Kidney (tissue), 14 donors: Measurements from ENCODE around the gene CXCL16. TPM values are rescaled to one million over a fixed set of nuclear protein-coding genes. Genes with fewer than 3 reads are reported as not detected.
A peak's percentile ranks its signal among the peaks of the same experiment; 100 is the strongest.

Source experiments
- DNase-seq, 5 donors: peaks; one replicate each; pipeline ENCODE4 v3.0.0-alpha.2; 2013 to 2020
- FAIRE-seq: peaks from 2 replicates; lab custom pipeline; 2012; peaks lifted over from hg19 to GRCh38; lab: Jason Lieb, UNC
- H3K27ac ChIP-seq, 2 donors: one replicate each; pipeline ENCODE4 v1.7.0; 2013; ENCODE audit warnings: low read depth in 2 of 2, low read length in 2 of 2, inconsistent platforms in 1 of 2
- H3K27me3 ChIP-seq: one replicate; pipeline ENCODE4 v1.7.1; 2013; ENCODE audit warnings: low read length, inconsistent platforms; ENCODE audit not compliant: control insufficient read depth, insufficient read depth
- H3K36me3 ChIP-seq, 3 donors: one replicate each; pipeline versions ENCODE4 v1.7.0 to v1.7.1; 2013; ENCODE audit warnings: low read length in 3 of 3, control low read depth in 1 of 3, inconsistent platforms in 1 of 3; ENCODE audit not compliant: insufficient read depth in 3 of 3, control insufficient read depth in 2 of 3
- H3K4me1 ChIP-seq, 3 donors: one replicate each; pipeline versions ENCODE4 v1.7.0 to v1.7.1; 2013; ENCODE audit warnings: low read length in 3 of 3, inconsistent platforms in 1 of 3, low read depth in 1 of 3; ENCODE audit not compliant: control insufficient read depth in 2 of 3, insufficient read depth in 2 of 3
- H3K4me3 ChIP-seq, 3 donors: one replicate each; pipeline versions ENCODE4 v1.7.0 to v1.8.1; 2013; ENCODE audit warnings: low read length in 3 of 3, control low read depth in 1 of 3, inconsistent platforms in 1 of 3
- H3K9ac ChIP-seq, 3 donors: one replicate each; pipeline versions ENCODE4 v1.7.0 to v1.7.1; 2013; ENCODE audit warnings: low read length in 3 of 3, control low read depth in 1 of 3, inconsistent platforms in 1 of 3
- H3K9me3 ChIP-seq, 3 donors: one replicate each; pipeline versions ENCODE4 v1.7.0 to v1.7.1; 2013; ENCODE audit warnings: low read length in 3 of 3, control low read depth in 1 of 3, inconsistent platforms in 1 of 3; ENCODE audit not compliant: control insufficient read depth in 2 of 3, insufficient read depth in 1 of 3
- intact Hi-C: fragments of 100-400 bp; cut with DNase I; formaldehyde crosslinking; loops from one replicate; pipeline ENCODE4 v1.11.1; 2022
- polyA plus RNA-seq: library from polyadenylated mRNA; stranded (reverse); fragments of 350-450 nt; fragmentation: Illumina TruSeq; extraction: RNeasy Lipid Tissue Mini Kit (QIAGEN cat#74804); gene quantifications from one replicate; pipeline ENCODE4 v1.2.3, GENCODE V29; 2014; ENCODE audit warnings: low read depth, low replicate concordance; ENCODE audit not compliant: insufficient read depth
- total RNA-seq: library from RNA; stranded (reverse); fragmentation: NEBNext Ultra II Directional; extraction: Animal tissue kit (Norgen Biotek cat#: 25700); gene quantifications from one replicate; pipeline ENCODE4 v1.2.1, GENCODE V29; 2021
- TF ChIP-seq, protein P1 (sequence below): IDR thresholded peaks from 3 replicates; pipeline ENCODE4 v1.5.1; 2012; ENCODE audit warnings: mild to moderate bottlenecking, moderate library complexity, borderline replicate concordance; ENCODE audit not compliant: insufficient read depth; ENCODE audit errors: extremely low read depth
- donor health status: control.
- donor health status: control.
- donor health status: control.
- donor health status: control.
- donor health status: control.
- donor health status: DM: yes; HTN: yes; CAD: no.
- donor health status: Normal renal cell carcinoma (clear cell type).

CXCL16 gene
- total and polyA plus RNA-seq, 2 donors from 2014 or later, result 22.5 to 83.0 TPM

DNA sequence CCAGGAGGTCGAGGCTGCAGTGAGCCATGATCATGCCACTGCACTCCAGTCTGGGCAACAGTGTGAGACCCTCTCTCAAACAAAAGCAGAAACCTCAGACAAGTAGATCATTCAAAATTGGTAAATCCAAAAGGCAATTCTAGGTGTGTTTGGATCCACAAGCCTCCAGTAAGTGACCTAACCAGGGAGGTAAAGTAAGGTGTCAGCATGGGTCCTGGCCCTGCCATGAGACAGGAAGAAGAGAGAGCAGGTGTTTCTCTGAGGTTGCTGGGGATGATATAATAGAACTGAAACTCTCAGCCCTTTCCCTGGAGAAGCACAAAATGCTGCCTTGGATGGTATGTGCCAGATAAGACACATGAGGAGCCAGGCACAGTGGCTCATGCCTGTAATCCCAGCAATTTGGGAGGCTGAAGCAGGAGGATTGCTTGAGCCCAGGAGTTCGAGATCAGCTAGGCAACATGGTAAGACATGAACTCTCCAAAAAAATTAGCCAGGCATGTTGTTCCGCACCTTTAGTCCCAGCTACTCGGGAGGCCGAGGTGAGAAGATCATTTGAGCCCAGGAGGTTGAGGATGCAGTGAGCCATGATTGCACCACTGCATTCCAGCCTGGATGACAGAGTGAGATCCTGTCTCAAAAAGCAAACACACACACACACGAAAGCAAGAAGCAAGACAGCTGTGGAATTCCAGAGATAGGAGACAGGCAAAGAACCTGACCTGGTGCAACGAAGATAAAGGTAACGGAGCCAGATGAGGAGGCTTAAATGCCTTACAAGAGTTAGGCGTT lies 38.4 kb upstream of the CXCL16 start:
- Histone ChIP-seq H3K9me3 (no peaks in the 10 kb centered on the region), H3K4me1 (no peaks in the 10 kb centered on the region), H3K27me3 (no peaks in the 10 kb centered on the region), H3K27ac (no peak overlapping the region), H3K4me3 (no peak overlapping the region), H3K36me3 (no peaks in the 10 kb centered on the region), H3K9ac (no peak overlapping the region)
- TF ChIP-seq, protein P1, sequence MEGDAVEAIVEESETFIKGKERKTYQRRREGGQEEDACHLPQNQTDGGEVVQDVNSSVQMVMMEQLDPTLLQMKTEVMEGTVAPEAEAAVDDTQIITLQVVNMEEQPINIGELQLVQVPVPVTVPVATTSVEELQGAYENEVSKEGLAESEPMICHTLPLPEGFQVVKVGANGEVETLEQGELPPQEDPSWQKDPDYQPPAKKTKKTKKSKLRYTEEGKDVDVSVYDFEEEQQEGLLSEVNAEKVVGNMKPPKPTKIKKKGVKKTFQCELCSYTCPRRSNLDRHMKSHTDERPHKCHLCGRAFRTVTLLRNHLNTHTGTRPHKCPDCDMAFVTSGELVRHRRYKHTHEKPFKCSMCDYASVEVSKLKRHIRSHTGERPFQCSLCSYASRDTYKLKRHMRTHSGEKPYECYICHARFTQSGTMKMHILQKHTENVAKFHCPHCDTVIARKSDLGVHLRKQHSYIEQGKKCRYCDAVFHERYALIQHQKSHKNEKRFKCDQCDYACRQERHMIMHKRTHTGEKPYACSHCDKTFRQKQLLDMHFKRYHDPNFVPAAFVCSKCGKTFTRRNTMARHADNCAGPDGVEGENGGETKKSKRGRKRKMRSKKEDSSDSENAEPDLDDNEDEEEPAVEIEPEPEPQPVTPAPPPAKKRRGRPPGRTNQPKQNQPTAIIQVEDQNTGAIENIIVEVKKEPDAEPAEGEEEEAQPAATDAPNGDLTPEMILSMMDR, result no peak
- intact Hi-C loops, result no loop called here
- peak in 2 of 5 donors; percentile 8 to 26 for DNase-seq
- FAIRE-seq, result no peak

DNA sequence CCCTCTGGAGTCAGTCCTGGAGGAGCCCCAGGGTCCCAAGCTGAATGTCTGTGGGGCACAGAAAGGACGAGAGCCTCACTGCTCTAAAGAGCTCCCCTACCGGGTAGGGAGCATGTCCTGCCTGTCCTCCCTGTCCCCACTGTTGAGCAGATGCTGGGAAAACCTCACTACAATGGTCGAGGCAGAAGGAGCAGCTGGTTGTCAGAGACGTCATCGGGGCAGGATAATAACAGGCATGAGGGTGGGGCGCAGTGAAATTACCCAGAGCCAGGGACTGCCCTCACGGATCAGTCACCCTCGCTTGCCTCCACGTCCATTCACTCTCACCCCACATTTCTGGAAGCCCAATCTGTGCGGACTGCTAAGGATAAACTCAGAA lies 32.5 kb upstream of the CXCL16 start:
- Histone ChIP-seq H3K36me3 (no peaks in the 10 kb centered on the region), H3K9ac (no peak overlapping the region), H3K27me3 (no peaks in the 10 kb centered on the region), H3K9me3 (no peaks in the 10 kb centered on the region), H3K4me3 (peak overlapping the region in 1 of 3 donors; percentile 36), H3K4me1 (no peaks in the 10 kb centered on the region), H3K27ac (no peak overlapping the region)
- TF ChIP-seq, protein P1, result no peak
- intact Hi-C loops, result no loop called here
- FAIRE-seq (no peak), DNase-seq (no peak)

DNA sequence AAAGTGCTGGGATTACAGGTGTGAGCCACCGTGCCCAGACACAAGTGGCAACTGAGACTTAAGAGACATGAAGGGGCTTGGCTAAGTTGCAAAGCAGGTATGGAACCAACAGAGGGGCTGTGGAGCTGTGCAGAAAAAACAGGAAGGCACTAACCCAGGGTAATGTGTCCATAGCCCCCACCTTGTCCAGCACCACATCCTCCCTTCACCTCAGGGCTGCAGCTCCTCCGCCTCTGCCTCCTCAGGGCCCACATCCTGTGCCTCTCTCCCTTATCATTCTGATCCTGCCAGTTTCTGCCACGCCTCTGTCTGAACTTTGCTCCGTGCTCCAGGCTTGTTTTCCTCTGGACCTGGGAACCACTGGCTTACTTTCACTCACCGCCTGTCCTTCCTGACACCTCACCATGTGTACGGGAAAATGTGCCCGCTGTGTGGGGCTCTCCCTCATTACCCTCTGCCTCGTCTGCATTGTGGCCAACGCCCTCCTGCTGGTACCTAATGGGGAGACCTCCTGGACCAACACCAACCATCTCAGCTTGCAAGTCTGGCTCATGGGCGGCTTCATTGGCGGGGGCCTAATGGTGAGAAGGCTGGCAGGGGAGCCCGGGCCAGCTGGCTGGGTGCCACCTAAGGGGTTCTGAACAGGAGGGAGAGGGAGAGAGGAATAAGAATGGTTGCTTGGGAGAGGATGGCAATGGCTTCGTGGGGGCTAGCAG lies 31.9 kb upstream of the CXCL16 start, which contains the start of gene TM4SF5:
Gene TM4SF5, plus strand, starts transcription at position 368 of the 716 bp plus-strand sequence. Its CDS starts 37 bp downstream, at position 405.
- intact Hi-C loops, result no loop called here
- no peaks in the 10 kb centered on the region for H3K4me1 ChIP-seq
- no peak within 1 kb of the TSS for H3K27ac ChIP-seq
- peak within 1 kb of the TSS in 1 of 3 donors; percentile 36 for H3K4me3 ChIP-seq
- no peaks in the 10 kb centered on the region for H3K27me3 ChIP-seq
- FAIRE-seq (no peak), DNase-seq (peak in 1 of 5 donors; percentile 49)
- no peaks in the 10 kb centered on the region for H3K9me3 ChIP-seq
- H3K36me3 ChIP-seq, result no peaks in the 10 kb centered on the region
- no peak within 1 kb of the TSS for H3K9ac ChIP-seq
- TF ChIP-seq, protein P1, result no peak
